ENCODE results near the gene HSPB8.

DNA sequence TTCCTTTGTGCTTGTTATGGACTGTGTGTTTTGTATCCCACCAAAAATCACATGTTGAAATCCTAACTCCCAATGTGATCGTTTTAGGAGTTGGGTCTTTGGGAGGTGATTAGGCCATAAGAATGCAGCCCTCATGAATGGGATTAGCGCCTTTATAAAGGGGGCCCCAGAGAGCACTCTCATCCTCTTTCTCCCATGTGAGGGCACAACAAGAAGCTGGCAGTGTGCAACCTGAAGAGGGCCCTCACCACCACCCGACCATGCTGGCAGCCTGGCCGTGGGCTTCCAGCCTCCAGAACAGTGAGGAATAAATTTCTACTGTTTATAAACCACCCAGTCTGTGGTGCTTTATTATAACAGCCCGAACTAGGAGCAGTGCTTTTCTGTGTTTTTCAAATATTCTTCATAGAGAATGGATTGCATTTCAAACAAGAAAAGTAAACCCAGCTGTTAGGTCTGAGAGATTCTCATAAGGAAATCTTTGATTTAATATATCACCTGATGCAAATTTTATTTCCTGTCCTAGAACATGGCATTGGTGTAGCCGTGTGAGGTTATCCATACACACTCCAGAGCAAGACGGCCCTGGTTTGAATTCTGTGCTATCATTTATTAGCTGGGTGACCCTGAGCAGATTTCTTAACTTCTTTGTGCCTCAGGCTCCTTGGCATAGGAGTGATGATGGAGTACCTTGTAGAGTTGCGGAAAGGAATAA, 27.8 kb downstream of the HSPB8 start:
- TF ChIP-seq, protein P1, sequence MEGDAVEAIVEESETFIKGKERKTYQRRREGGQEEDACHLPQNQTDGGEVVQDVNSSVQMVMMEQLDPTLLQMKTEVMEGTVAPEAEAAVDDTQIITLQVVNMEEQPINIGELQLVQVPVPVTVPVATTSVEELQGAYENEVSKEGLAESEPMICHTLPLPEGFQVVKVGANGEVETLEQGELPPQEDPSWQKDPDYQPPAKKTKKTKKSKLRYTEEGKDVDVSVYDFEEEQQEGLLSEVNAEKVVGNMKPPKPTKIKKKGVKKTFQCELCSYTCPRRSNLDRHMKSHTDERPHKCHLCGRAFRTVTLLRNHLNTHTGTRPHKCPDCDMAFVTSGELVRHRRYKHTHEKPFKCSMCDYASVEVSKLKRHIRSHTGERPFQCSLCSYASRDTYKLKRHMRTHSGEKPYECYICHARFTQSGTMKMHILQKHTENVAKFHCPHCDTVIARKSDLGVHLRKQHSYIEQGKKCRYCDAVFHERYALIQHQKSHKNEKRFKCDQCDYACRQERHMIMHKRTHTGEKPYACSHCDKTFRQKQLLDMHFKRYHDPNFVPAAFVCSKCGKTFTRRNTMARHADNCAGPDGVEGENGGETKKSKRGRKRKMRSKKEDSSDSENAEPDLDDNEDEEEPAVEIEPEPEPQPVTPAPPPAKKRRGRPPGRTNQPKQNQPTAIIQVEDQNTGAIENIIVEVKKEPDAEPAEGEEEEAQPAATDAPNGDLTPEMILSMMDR (IDR thresholded peaks at IDR 0.05; ENCODE audit: poor library complexity, severe bottlenecking): no peak
- TF ChIP-seq TAF1 (IDR thresholded peaks at IDR 0.05; ENCODE audit: low read depth) (no peak), POLR2AphosphoS5 (IDR thresholded peaks at IDR 0.05) (no peak), EP300 (conservative IDR thresholded peaks at IDR 0.05; ENCODE audit: poor library complexity, severe bottlenecking) (no peak), RAD21 (conservative IDR thresholded peaks at IDR 0.05) (no peak), EZH2 (IDR thresholded peaks at IDR 0.05; ENCODE audit: borderline replicate concordance, insufficient read depth, low read length, poor library complexity, severe bottlenecking) (no peak), SMC3 (conservative IDR thresholded peaks at IDR 0.05; ENCODE audit: poor library complexity) (no peak)
- TF ChIP-seq, protein P2, sequence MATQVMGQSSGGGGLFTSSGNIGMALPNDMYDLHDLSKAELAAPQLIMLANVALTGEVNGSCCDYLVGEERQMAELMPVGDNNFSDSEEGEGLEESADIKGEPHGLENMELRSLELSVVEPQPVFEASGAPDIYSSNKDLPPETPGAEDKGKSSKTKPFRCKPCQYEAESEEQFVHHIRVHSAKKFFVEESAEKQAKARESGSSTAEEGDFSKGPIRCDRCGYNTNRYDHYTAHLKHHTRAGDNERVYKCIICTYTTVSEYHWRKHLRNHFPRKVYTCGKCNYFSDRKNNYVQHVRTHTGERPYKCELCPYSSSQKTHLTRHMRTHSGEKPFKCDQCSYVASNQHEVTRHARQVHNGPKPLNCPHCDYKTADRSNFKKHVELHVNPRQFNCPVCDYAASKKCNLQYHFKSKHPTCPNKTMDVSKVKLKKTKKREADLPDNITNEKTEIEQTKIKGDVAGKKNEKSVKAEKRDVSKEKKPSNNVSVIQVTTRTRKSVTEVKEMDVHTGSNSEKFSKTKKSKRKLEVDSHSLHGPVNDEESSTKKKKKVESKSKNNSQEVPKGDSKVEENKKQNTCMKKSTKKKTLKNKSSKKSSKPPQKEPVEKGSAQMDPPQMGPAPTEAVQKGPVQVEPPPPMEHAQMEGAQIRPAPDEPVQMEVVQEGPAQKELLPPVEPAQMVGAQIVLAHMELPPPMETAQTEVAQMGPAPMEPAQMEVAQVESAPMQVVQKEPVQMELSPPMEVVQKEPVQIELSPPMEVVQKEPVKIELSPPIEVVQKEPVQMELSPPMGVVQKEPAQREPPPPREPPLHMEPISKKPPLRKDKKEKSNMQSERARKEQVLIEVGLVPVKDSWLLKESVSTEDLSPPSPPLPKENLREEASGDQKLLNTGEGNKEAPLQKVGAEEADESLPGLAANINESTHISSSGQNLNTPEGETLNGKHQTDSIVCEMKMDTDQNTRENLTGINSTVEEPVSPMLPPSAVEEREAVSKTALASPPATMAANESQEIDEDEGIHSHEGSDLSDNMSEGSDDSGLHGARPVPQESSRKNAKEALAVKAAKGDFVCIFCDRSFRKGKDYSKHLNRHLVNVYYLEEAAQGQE (IDR thresholded peaks at IDR 0.05; ENCODE audit: borderline replicate concordance): no peak
